Endothelial cell (in vitro differentiated cells): Measurements from ENCODE around the gene TJAP1. TPM values are rescaled to one million over a fixed set of nuclear protein-coding genes. Genes with fewer than 3 reads are reported as not detected.
A peak's percentile ranks its signal among the peaks of the same experiment; 100 is the strongest.

ENCODE experiments used
- DNase-seq: peaks from one replicate; pipeline ENCODE4 v3.0.0; 2021; ENCODE audit warnings: low spot score
- H3K27ac Mint-ChIP-seq: one replicate; pipeline ENCODE4 v1.8.0; 2021; ENCODE audit warnings: mixed read lengths, inconsistent platforms; ENCODE audit not compliant: unreplicated experiment
- H3K27me3 Mint-ChIP-seq: one replicate; pipeline ENCODE4 v1.8.0; 2021; ENCODE audit warnings: mild to moderate bottlenecking, moderate library complexity, mixed read lengths, inconsistent platforms; ENCODE audit not compliant: unreplicated experiment
- H3K36me3 Mint-ChIP-seq: one replicate; pipeline ENCODE4 v1.8.0; 2021; ENCODE audit warnings: mild to moderate bottlenecking, low read depth, mixed read lengths, inconsistent platforms; ENCODE audit not compliant: unreplicated experiment
- H3K4me1 Mint-ChIP-seq: one replicate; pipeline ENCODE4 v1.8.0; 2021; ENCODE audit warnings: mild to moderate bottlenecking, mixed read lengths, inconsistent platforms; ENCODE audit not compliant: unreplicated experiment
- H3K4me3 Mint-ChIP-seq: one replicate; pipeline ENCODE4 v1.8.0; 2021; ENCODE audit warnings: mild to moderate bottlenecking, mixed read lengths, inconsistent platforms; ENCODE audit not compliant: unreplicated experiment
- H3K9me3 Mint-ChIP-seq: one replicate; pipeline ENCODE4 v1.8.0; 2021; ENCODE audit warnings: mixed read lengths, inconsistent platforms; ENCODE audit not compliant: unreplicated experiment
- CTCF ChIP-seq: fragments of 200-600 bp; sonication (generic); IDR thresholded peaks from one replicate; pipeline ENCODE4 v1.5.0; 2021; ENCODE audit warnings: antibody characterized with exemption; ENCODE audit not compliant: unreplicated experiment
- long read RNA-seq: library from polyadenylated mRNA; unstranded; transcript quantifications from one replicate; pipeline ENCODE4 v2.0.0, GENCODE V29; 2020; ENCODE audit not compliant: unreplicated experiment
- total RNA-seq: library from RNA; stranded (reverse); fragmentation: NEBNext Ultra II Directional; extraction: Animal tissue kit (Norgen Biotek cat#: 25700); gene quantifications from one replicate; pipeline ENCODE4 v1.2.1, GENCODE V29; 2021; ENCODE audit not compliant: unreplicated experiment

Gene TJAP1
- total RNA-seq: 41.8 TPM
- long read RNA-seq, partial matches to known transcripts: 0 of 3 reads
- long read RNA-seq, other reads (novel, unspliced or antisense): 1 of 3 reads

DNA sequence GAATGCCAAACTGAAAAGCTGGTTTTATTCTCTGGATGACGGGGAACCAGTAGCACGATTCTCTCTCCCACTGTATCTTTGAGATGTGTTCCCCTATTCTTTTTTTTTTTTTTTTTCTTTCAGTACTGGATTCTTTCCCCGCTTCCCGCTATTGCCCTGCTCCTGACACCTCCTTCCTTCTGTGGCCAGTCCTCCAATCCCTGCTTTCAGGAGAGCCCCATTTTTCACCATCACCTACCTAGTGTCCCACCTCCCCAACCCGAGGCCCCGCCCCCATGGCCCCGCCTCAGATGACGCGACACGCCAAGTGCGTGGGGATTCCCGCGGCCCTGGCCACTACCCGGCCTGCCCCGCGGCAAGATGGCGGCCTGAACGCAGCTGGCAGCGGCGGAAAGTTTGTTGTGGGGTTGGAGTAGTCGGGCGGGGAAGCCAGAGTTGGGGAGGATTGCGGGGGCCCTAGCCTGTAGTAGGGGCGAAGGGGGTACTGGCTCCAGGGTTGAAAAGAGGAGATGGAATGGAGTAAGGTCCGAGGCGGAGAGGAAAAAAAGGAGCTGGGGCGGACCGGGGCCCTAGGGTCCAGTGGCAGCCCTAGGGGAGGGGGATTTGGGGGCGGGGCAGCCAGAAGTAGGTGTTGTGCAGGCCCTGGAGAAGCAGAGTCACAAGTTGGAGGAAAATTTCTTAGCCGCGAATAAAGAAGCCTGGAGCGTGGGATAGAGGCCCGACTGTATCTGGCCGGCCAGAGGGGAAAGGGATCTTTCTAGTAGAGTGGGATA, at the start of gene TJAP1:
TJAP1 (plus strand) TSS at position 336 of the 773 bp plus-strand sequence. CDS start 21,432 bp downstream, outside the sequence.
- peaks cover 1% of the 10 kb centered on the region for H3K27me3 Mint-ChIP-seq
- DNase-seq: peak; percentile 96

GRCh38 chr6:43428112-43428570, 49.2 kb upstream of the TJAP1 start:
- Mint-ChIP-seq H3K27me3 (peaks cover 3% of the 10 kb centered on the region), H3K27ac (peak overlapping the region; percentile 48), H3K4me1 (peaks cover 15% of the 10 kb centered on the region), H3K4me3 (peak overlapping the region; percentile 95), H3K36me3 (peaks cover 5% of the 10 kb centered on the region), H3K9me3 (no peaks in the 10 kb centered on the region)
- DNase-seq: no peak
- no peak for TF ChIP-seq CTCF

More for the DNA sequence above, at the start of gene TJAP1:
- H3K4me1 Mint-ChIP-seq: peaks cover 21% of the 10 kb centered on the region
- no peaks in the 10 kb centered on the region for H3K9me3 Mint-ChIP-seq
- no peaks in the 10 kb centered on the region for H3K36me3 Mint-ChIP-seq
- peak within 1 kb of the TSS; percentile 90 for H3K4me3 Mint-ChIP-seq
- H3K27ac Mint-ChIP-seq: peak within 1 kb of the TSS; percentile 65
- TF ChIP-seq CTCF: no peak

GRCh38 chr6:43428874-43429273, 48.5 kb upstream of the TJAP1 start:
- H3K4me3 Mint-ChIP-seq: peak overlapping the region; percentile 95
- H3K9me3 Mint-ChIP-seq: no peaks in the 10 kb centered on the region
- H3K36me3 Mint-ChIP-seq: peaks cover 5% of the 10 kb centered on the region
- H3K27me3 Mint-ChIP-seq: peaks cover 3% of the 10 kb centered on the region
- no peak overlapping the region for H3K27ac Mint-ChIP-seq
- TF ChIP-seq CTCF: no peak
- DNase-seq: no peak
- peaks cover 15% of the 10 kb centered on the region for H3K4me1 Mint-ChIP-seq

GRCh38 chr6:43432009-43432945, 45.1 kb upstream of the TJAP1 start:
- Mint-ChIP-seq H3K36me3 (peaks cover 8% of the 10 kb centered on the region), H3K27ac (peak overlapping the region; percentile 59), H3K9me3 (no peaks in the 10 kb centered on the region), H3K27me3 (peaks cover 6% of the 10 kb centered on the region), H3K4me3 (peak overlapping the region; percentile 28), H3K4me1 (peaks cover 15% of the 10 kb centered on the region)
- TF ChIP-seq CTCF: no peak
- no peak for DNase-seq
